ENCODE results near the gene VPS13D. TPM values are rescaled to one million over a fixed set of nuclear protein-coding genes. Genes with fewer than 3 reads are reported as not detected.

Gene VPS13D
- total RNA-seq, 1 experiment from 2014 or later, result 20.2 TPM

DNA sequence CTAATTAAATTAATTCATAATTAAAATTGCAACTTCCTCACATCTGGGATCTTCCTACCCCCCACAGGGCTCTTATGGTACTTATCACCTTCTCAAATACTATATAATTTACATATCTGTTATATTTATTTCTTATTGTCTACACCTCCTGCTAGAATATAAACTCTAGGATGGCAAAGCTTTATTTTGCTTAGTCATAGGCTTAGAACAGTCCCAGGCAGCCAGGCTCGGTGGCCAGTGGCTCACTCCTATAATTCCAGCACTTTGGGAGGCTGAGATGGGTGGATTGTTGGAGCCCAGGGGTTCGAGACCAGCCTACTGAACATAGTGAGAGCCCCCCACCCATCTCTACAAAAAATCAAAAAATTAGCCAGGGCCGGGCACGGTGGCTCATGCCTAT is 10.0 kb upstream of the VPS13D start:
- H3K23me2 ChIP-seq (ENCODE audit: insufficient read length, low read depth, low read length, poor library complexity, severe bottlenecking), result no peaks in the 10 kb centered on the region
- Mint-ChIP-seq H3K4me3 (no peak overlapping the region), H3K27ac (no peak overlapping the region), H3K4me1 (no peaks in the 10 kb centered on the region), H3K27me3 (ENCODE audit: low read depth) (peaks cover 9% of the 10 kb centered on the region), H3K36me3 (ENCODE audit: insufficient read depth in 1 of 3, low read depth in 3 of 3) (peaks cover 4 to 6% (median 5%) of the 10 kb centered on the region in 3 experiments; a peak in 6 of 7 replicates), H3K9me3 (peaks cover 37 to 44% of the 10 kb centered on the region in 2 experiments)
- H2BK5ac ChIP-seq (ENCODE audit: insufficient read length, low read length), result no peak overlapping the region
- no peak for DNase-seq
- no peak overlapping the region for H3K56ac ChIP-seq (ENCODE audit: insufficient read length, low read depth, low read length)
- H2BK15ac ChIP-seq (ENCODE audit: low read depth, low read length), result no peak overlapping the region
- no peak overlapping the region for H2AK5ac ChIP-seq (ENCODE audit: insufficient read length, low read length)
- H3K18ac ChIP-seq (ENCODE audit: insufficient read length, low read depth, low read length), result no peak overlapping the region
- H3K27ac ChIP-seq (ENCODE audit: insufficient read length, low read depth, low read length), result no peak overlapping the region
- H3K27me3 ChIP-seq (ENCODE audit: insufficient read depth, low read length), result no peaks in the 10 kb centered on the region
- no peak overlapping the region for H3K14ac ChIP-seq (ENCODE audit: insufficient read depth, low read length)
- no peak overlapping the region for H3K9ac ChIP-seq (ENCODE audit: extremely low read depth, insufficient read length, low read length)
- H4K20me1 ChIP-seq (ENCODE audit: control insufficient read depth, insufficient read depth, insufficient read length), result no peaks in the 10 kb centered on the region
- no peak overlapping the region for H4K5ac ChIP-seq (ENCODE audit: insufficient read length, low read depth, low read length)
- no peak overlapping the region for H2BK20ac ChIP-seq (ENCODE audit: low read depth, low read length, poor library complexity, severe bottlenecking)
- no peak overlapping the region for H2AFZ ChIP-seq (ENCODE audit: low read length)
- H2BK12ac ChIP-seq (ENCODE audit: insufficient read length, low read depth, low read length), result no peak overlapping the region
- H4K91ac ChIP-seq (ENCODE audit: insufficient read length, low read depth, low read length), result no peak overlapping the region
- no peak overlapping the region for H3K4ac ChIP-seq (ENCODE audit: low read depth, low read length)
- no peak overlapping the region for H3K23ac ChIP-seq (ENCODE audit: insufficient read length, low read depth, low read length)
- no CpG with 5 or more reads among the region's 4 CpGs for WGBS (ENCODE audit: extremely low coverage, insufficient read length, low lambda C conversion rate)
- peaks cover 7% of the 10 kb centered on the region for H3K9me3 ChIP-seq (ENCODE audit: control insufficient read depth, low read depth, low read length)
- TF ChIP-seq, protein P1, sequence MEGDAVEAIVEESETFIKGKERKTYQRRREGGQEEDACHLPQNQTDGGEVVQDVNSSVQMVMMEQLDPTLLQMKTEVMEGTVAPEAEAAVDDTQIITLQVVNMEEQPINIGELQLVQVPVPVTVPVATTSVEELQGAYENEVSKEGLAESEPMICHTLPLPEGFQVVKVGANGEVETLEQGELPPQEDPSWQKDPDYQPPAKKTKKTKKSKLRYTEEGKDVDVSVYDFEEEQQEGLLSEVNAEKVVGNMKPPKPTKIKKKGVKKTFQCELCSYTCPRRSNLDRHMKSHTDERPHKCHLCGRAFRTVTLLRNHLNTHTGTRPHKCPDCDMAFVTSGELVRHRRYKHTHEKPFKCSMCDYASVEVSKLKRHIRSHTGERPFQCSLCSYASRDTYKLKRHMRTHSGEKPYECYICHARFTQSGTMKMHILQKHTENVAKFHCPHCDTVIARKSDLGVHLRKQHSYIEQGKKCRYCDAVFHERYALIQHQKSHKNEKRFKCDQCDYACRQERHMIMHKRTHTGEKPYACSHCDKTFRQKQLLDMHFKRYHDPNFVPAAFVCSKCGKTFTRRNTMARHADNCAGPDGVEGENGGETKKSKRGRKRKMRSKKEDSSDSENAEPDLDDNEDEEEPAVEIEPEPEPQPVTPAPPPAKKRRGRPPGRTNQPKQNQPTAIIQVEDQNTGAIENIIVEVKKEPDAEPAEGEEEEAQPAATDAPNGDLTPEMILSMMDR (conservative IDR thresholded peaks at IDR 0.05), result no peak
- H3K4me2 ChIP-seq (ENCODE audit: insufficient read depth, insufficient read length, low read length), result no peak overlapping the region
- H3T11ph ChIP-seq (ENCODE audit: low read length), result no peak overlapping the region
- no peak overlapping the region for H4K8ac ChIP-seq (replicated peaks; ENCODE audit: insufficient read length, low read depth, low read length)
- no peaks in the 10 kb centered on the region for H3K79me2 ChIP-seq (ENCODE audit: insufficient read depth, low read length)
- no peak overlapping the region for H2BK120ac ChIP-seq (ENCODE audit: low read depth, low read length, poor library complexity, severe bottlenecking)
- H3K4me1 ChIP-seq (ENCODE audit: insufficient read depth, low read length), result no peaks in the 10 kb centered on the region
- no peaks in the 10 kb centered on the region for H3K79me1 ChIP-seq (ENCODE audit: insufficient read depth, low read depth, low read length, poor library complexity, severe bottlenecking)

Data from H9 (cell line).